ENCODE data around the gene JAKMIP3.

JAKMIP3 gene

GRCh38 chr10:132059760-132060508 is 5.8 kb upstream of the JAKMIP3 start:
- TF ChIP-seq CTCF (IDR thresholded peaks at IDR 0.05; ENCODE audit: unreplicated experiment in 3 of 3) = no peak
- Mint-ChIP-seq H3K27me3 (ENCODE audit: low read depth) (peaks cover 42% of the 10 kb centered on the region), H3K27ac (no peak overlapping the region), H3K4me1 (peaks cover 16% of the 10 kb centered on the region), H3K9me3 (no peaks in the 10 kb centered on the region), H3K4me3 (no peak overlapping the region), H3K36me3 (ENCODE audit: low read depth) (no peaks in the 10 kb centered on the region)

GRCh38 chr10:132061030-132061429 is 4.7 kb upstream of the JAKMIP3 start:
- Mint-ChIP-seq H3K27me3 (ENCODE audit: low read depth) (peaks cover 38% of the 10 kb centered on the region), H3K27ac (no peak overlapping the region), H3K36me3 (ENCODE audit: low read depth) (no peaks in the 10 kb centered on the region), H3K4me3 (no peak overlapping the region), H3K9me3 (no peaks in the 10 kb centered on the region), H3K4me1 (peaks cover 21% of the 10 kb centered on the region)
- no peak for TF ChIP-seq CTCF (IDR thresholded peaks at IDR 0.05; ENCODE audit: unreplicated experiment in 3 of 3)

DNA sequence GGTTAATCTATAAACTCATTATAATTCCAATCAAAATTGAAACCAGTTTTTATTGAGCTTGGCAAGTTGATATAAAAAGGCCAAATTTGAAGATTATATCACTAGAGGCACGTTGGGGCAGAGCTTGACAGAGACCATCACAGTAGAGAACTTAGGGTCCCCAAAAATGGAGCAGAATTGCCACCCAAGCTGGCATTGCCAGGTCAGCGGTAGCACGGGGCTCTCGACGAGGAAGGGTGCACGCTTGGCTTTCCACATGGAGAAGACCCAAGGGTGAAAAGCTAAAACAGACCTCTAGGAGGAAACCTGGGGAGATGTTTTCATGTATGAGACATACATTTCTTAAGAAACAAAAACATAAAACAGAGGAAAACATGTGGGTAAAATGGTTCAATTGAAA is 4.3 kb upstream of the JAKMIP3 start:
- Mint-ChIP-seq H3K27ac (no peak overlapping the region), H3K27me3 (ENCODE audit: low read depth) (peaks cover 41% of the 10 kb centered on the region), H3K4me1 (peaks cover 23% of the 10 kb centered on the region), H3K36me3 (ENCODE audit: low read depth) (no peaks in the 10 kb centered on the region), H3K9me3 (no peaks in the 10 kb centered on the region), H3K4me3 (no peak overlapping the region)
- TF ChIP-seq CTCF (IDR thresholded peaks at IDR 0.05; ENCODE audit: unreplicated experiment in 3 of 3) = no peak

GRCh38 chr10:132062116-132062515 is 3.6 kb upstream of the JAKMIP3 start:
- no peak for TF ChIP-seq CTCF (IDR thresholded peaks at IDR 0.05; ENCODE audit: unreplicated experiment in 3 of 3)
- peaks cover 41% of the 10 kb centered on the region for H3K27me3 Mint-ChIP-seq (ENCODE audit: low read depth)
- peaks cover 23% of the 10 kb centered on the region for H3K4me1 Mint-ChIP-seq
- H3K9me3 Mint-ChIP-seq = no peaks in the 10 kb centered on the region
- H3K27ac Mint-ChIP-seq = no peak overlapping the region
- H3K36me3 Mint-ChIP-seq (ENCODE audit: low read depth) = no peaks in the 10 kb centered on the region
- H3K4me3 Mint-ChIP-seq = no peak overlapping the region

DNA sequence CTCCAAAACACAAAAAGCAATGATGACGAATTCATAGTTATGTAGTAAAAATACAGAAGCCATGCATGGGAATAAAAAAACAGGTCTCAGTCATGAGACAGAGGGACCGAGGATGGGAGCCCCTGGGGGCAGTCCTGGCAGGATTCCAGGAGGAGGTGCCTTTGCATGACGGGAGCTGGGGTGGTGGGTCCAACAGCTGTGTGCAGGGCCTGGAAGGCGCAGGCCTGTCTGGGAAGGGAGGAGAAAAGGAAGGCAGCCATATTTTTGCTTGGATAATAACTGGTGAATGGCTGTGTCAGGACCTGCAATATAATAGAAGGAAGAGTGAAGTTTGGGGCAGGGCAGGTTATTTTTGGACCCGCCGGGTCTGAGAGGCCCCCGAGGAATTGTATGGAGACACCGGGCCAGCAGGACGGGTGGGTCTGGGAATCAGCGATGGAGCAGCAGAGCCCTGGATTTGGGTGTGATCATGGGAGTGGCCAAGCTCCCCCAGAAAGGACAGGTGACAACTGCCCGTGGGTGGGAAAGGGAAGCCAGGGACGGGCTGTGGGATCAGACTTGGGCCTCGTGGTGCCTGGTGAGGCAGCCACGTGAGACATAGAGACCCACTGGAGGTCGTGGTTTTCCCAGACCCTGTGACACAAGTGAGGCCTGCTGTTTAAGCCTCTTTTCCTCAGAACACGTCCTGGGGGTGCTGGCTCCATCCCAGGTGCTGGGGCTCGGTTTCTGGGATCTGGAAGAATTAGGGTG is 2.9 kb upstream of the JAKMIP3 start:
- H3K36me3 Mint-ChIP-seq (ENCODE audit: low read depth) = no peaks in the 10 kb centered on the region
- peaks cover 23% of the 10 kb centered on the region for H3K4me1 Mint-ChIP-seq
- H3K4me3 Mint-ChIP-seq = no peak overlapping the region
- H3K9me3 Mint-ChIP-seq = no peaks in the 10 kb centered on the region
- no peak for TF ChIP-seq CTCF (IDR thresholded peaks at IDR 0.05; ENCODE audit: unreplicated experiment in 3 of 3)
- no peak overlapping the region for H3K27ac Mint-ChIP-seq
- peaks cover 39% of the 10 kb centered on the region for H3K27me3 Mint-ChIP-seq (ENCODE audit: low read depth)

All from nephron (organoid).